HG03135 (cell line): ENCODE results near the gene PKD2L2.
"Not testable (repeated sequence)": the region's sequence is repeated elsewhere in the genome, so short reads cannot be mapped to it uniquely, and the experiment has no call there.

Experiments used
- ATAC-seq: cut with Tn5 transposase; IDR thresholded peaks from one replicate; pipeline ENCODE4 v1.9.1; 2021; ENCODE audit warnings: mild to moderate bottlenecking, moderate library complexity; ENCODE audit not compliant: unreplicated experiment

PKD2L2 gene

GRCh38 chr5:137887831-137888230, 1.4 kb upstream of the PKD2L2 start:
- no peak for ATAC-seq

GRCh38 chr5:137888466-137888862, 793 bp upstream of the PKD2L2 start:
- ATAC-seq = peak; percentile 5

- ATAC-seq = no peak
Measured at GRCh38 chr5:137890845-137891244, 1.6 kb downstream of the PKD2L2 start.

- no peak for ATAC-seq
Measured at GRCh38 chr5:137891849-137892248, 2.6 kb downstream of the PKD2L2 start.

- ATAC-seq = no peak
Measured at GRCh38 chr5:137894586-137894985, 5.3 kb downstream of the PKD2L2 start.

- no peak for ATAC-seq
Measured at GRCh38 chr5:137896560-137896959, 7.3 kb downstream of the PKD2L2 start.

- ATAC-seq = no peak
Measured at GRCh38 chr5:137899493-137899892, 10.2 kb downstream of the PKD2L2 start.

GRCh38 chr5:137901011-137901817, 12.0 kb downstream of the PKD2L2 start:
- ATAC-seq = no peak

GRCh38 chr5:137902408-137903133, 13.3 kb downstream of the PKD2L2 start:
- ATAC-seq = no peak

- ATAC-seq = no peak
Measured at GRCh38 chr5:137914758-137915157, 25.5 kb downstream of the PKD2L2 start.

GRCh38 chr5:137916923-137917322, 27.7 kb downstream of the PKD2L2 start:
- ATAC-seq = no peak

GRCh38 chr5:137921931-137922330, 32.7 kb downstream of the PKD2L2 start:
- no peak for ATAC-seq

GRCh38 chr5:137923856-137924255, 34.6 kb downstream of the PKD2L2 start:
- no peak for ATAC-seq

GRCh38 chr5:137932800-137933199, 43.5 kb downstream of the PKD2L2 start:
- no peak for ATAC-seq

- ATAC-seq = no peak
Measured at GRCh38 chr5:137933491-137933911, 44.2 kb downstream of the PKD2L2 start.

- ATAC-seq = no peak
Measured at GRCh38 chr5:137935190-137935589, 45.9 kb downstream of the PKD2L2 start.

GRCh38 chr5:137935694-137936093, 46.4 kb downstream of the PKD2L2 start:
- ATAC-seq = no peak

- no peak for ATAC-seq
Measured at GRCh38 chr5:137937994-137938750, 48.9 kb downstream of the PKD2L2 start.

- ATAC-seq = no peak
Measured at GRCh38 chr5:137938751-137939143, 49.5 kb downstream of the PKD2L2 start.

GRCh38 chr5:137939331-137939730, 50.1 kb downstream of the PKD2L2 start:
- no peak for ATAC-seq

- not testable (repeated sequence) for ATAC-seq
Measured at GRCh38 chr5:137944280-137944679, 55.0 kb downstream of the PKD2L2 start.
